Stimulated activated CD8-positive, alpha-beta memory T cell treated with anti-CD3 and anti-CD28 coated beads, Interleukin-15, amount 100 ng/mL, for 24 hours (primary cell): ENCODE measurements around the gene IRF2.
"Not testable (repeated sequence)": the region's sequence is repeated elsewhere in the genome, so short reads cannot be mapped to it uniquely, and the experiment has no call there.

Source experiments
- DNase-seq: peaks from one replicate; pipeline ENCODE4 v3.0.0-alpha.2; 2020; ENCODE audit warnings: low read depth

Gene IRF2

DNA sequence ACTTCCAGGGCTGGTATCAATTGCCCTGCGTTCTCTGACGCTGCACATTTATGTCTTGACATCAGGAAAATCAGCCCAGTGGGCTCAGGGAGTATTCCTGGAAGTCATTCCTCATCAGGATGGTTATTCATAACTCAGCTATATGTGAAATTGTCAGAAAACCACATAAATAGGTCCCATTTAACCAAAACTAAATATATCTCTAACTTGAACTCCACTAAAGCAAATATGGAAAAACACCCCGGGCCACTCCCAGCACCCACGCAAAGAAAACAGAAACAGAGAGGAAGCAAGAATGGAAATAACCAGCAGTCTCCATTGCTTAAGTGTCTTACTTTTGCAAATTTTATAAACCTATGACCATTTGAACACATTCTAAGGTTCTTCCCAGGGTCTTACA is 112.0 kb downstream of the IRF2 start:
- no peak for DNase-seq

DNA sequence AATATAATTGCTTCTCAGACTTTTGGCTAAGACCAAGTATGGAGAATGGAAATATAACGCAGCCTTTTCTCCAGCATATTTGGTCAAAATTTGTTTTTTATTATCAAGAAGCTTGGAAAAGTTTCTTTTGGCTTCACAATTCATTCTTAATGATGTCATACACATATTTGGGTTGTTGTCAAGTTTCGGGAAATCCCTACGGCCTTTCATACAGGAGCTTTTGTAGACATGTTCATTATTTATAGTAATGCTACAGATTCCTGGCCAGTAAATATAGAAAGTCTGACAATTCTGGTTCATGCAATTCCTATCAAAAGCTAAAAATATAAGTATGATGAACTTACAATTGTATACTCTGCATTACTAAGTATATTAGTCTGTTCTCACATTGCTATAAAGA is 112.9 kb downstream of the IRF2 start:
- no peak for DNase-seq

GRCh38 chr4:184359888-184360287 is 114.5 kb downstream of the IRF2 start:
- DNase-seq, result no peak

DNA sequence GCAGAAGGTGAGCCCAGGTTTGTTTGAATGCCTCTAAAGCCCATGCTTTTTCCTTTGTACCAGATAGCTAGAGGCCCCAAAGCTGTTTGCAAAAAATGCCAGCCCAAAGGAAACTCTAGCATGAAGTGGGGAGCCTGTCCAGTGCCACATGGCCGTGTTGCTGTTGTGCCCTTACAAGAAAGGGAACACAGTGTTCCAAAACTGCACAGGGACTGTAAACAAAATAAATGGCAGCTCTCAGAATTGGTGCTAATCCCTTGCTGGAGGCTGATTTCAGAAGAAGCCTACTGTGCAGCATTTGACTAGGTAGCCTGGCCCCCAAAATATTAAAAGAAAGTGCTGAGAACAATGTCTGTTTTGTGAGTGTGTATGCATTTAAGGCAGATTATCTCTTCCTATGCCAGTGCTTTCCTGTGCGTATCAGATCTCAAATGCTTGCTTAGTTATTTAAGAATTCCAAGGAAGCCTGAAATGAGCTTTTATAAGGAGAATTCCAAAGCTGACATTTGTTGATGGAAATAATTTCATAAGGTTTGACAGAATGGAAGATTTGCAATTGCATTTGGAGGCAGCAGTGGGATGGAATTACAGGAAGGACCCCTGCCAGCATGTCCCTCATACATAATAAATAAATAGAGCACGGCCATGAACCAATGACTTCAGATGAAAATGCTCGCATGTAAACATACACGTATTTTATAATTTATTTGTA is 115.7 kb downstream of the IRF2 start:
- no peak for DNase-seq

DNA sequence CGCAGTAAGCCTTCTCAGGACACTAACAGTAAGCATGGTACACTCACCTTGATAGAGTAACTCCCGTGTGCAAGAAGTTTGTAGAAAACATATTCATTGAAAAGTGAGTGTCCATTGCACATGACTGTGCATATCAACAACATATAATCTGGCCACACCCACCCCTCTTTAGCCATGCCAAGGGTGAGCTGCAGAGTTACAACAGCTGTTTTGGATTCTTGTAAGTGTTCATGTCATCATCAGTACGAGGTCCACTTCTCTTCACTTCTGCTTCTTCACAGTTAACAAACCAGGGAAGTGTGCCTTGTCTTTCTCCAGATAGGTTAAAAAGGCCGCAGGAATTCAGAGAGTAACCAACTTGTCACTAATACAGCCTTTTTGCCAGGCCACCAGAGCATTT is 116.6 kb downstream of the IRF2 start:
- no peak for DNase-seq

GRCh38 chr4:184357165-184357564 is 117.2 kb downstream of the IRF2 start:
- DNase-seq, result no peak

DNA sequence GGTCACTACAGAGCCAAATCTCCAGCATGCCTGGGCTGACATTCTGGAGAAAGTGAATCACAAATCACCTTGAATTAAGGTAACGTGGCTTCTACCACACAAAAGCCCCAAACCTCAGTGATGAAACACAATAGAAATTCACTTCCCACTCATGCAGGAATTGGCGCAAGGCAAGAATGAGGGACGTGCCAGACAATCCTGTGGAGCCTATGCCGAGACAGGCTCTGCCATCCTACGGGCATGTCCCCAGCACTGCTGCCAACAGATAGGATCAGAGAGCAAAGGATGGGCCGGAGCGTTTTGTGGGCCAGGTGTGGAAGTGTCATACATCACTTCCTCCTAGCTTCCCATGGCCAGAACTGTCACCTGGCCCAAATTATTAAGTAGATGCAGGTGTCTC is 118.0 kb downstream of the IRF2 start:
- DNase-seq, result no peak

DNA sequence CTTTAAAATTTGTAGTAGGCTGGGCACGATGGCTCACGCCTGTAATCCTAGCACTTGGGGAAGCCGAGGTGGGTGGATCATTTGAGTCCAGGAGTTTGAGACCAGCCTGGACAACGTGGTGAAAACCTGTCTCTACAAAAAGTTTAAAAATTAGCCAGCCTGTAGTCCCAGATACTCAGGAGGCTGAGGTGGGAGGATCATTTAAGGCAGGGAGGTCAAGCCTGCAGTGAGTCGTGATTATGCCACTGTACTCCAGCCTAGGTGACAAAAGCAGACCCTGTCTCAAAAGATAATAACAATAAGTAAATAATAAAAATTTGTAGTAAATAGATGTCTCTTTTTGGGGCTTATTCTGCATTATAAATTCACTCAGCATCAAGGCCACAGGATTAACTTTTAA is 118.5 kb downstream of the IRF2 start:
- DNase-seq, result no peak

DNA sequence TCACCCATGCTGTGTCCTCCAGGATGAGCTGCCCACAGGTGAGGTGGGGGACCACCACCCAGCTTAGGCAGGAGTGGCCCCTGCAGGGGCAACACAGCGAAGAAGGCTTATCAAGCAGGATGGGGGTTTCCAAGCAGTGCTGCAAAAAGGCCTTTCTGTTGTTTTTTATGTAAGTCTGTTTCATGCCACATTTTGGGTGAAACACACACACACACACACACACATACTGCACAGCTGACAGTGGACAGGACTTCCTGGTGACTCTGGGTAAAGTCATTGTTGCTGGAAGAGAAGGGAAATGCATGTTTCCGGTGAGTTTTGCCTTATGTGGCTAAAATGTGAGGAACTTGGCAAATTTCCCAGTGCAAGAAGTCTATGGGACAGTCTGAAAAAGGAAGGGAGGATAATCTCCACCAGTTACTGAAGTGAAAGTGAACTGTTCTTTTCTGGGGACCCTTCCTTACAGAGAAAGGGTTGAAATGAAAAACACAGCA is 119.2 kb downstream of the IRF2 start:
- DNase-seq, result no peak

DNA sequence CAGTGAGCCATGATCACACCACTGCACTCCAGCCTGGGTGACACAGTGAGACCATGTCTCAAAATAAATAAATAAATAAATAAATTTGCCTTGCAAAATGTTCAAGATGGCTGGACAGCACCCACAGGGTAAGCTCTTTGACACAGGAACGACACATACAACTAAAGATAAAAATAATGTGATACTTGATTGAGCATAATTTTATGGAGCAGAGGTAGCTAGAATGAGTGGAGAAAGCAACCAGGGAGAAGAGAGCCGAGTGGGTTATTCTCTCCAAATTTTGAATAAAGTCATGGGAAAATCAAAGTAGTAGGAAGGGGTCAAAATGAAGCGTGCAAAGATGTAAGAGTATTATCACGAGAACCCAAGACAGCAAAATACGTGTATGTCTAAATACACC is 121.5 kb downstream of the IRF2 start:
- no peak for DNase-seq

DNA sequence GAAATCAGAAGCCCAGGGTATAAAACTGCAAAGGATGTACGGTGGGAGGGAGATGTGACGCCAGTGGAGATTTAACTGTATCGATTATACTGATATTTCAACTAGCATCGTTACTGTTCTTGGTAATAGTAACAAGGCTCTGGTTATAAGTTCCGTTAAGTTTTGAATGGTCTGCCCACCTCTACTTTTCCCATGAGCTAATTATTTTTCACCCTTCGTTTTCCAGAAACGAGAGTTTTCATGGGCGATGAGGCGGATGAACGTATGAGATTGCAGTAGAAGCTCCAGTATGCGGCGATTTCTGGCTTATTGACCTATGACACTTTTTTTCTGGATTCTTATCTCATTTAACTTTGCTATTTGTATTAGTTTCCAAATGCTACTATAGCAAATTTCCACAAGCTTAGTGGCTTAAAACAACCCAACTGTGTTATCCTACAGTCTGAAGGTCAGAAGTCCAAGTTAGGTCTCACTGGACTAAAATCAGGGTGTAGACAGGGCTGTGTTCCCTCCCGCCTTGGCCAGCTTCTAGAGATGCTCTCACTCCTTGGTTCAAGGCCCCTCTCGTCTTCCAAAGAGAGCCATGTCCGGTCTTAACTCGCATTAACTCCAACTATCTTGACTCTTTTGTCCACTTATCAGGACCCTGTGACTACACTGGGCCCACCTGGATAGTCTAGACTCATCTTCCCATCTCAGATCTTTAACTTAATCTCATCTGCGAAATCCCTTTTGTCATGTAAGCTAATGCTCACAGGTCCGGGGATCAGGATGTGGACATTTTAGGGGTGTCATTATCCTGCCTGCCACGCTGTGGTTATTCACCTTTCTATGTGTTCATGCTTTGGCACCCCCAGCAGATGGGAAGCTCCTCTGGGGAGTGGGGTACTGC is 122.5 kb downstream of the IRF2 start:
- no peak for DNase-seq

DNA sequence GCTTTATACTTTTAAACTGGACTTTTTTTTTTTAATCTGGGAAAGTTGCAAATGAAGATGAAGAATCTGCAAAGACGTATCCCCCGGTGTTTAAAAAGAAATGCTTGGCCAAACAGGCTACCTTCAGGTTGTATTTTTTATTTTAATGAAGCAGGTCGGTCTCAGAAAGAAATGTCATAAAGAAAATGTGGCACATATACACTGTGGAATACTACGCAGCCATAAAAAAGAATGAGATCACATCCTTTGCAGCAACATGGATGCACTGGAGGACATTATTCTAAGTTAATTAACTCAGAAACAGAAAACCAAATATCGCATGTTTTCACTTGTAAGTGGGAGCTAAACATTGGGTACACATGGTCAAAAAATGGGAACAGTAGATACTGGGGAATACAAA is 123.4 kb downstream of the IRF2 start:
- DNase-seq, result no peak

DNA sequence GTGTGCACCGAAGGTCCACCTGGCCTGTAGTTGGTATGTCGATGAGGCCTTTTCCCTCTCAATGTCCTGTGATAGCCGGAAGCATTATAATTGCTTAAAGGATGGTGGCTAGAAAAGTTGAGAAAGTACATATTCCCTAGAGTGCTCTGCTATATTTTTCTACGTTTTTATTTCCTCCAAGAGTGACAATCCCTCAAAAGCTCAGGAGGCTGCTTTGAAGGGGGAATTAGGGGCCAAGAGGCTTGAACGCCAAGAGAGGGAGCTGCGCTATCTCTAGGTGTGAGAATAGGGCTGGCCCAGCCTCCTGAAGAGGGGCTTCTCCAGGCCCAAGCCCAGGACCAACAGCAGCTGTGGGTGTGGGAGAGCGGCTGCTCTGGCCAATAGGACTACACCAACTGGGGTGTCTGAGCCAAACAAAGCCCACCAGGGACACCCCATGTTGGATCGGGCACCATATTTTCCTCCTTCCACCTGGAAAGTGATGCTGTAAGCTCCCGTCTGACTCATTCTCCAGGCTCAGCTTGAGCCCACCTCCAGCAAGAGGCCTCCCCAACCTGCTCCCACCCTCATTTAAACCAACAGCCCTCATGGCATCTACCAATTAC is 124.0 kb downstream of the IRF2 start:
- DNase-seq, result no peak

DNA sequence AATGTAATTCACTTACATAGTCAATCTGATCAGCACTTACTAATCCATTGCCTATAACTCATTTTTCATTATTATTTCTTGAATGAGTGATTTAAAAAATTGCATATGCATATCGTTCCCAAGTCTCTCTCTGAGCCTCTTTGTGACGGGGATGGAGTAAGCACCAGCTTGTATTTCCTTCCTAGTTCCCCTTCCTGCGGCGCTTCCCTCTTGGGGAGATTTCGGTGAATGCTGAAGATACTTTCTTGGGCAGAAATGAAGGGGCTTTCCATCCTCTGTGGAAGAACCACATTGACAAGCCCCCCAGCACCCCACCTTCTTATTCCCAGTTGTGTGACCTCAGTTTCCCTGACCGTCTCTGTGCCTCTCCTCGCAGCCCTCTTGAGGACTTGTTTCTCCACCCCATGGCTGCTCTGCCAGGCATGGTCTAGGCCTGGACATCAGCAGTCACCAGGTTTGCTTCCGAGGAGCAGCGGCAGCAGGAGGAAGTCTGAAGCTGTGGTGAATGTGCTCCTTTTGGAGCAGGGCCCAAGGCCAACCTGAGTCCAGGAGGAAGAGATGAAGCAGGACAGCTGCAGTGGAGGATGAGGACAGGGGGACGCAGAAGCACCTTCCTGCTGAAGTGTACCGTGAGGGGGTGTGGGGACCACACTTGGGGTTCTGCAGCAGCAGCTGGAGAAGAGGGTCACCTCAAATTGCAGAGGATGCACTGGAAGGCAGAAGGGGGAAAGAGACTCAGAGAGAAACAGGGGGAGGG is 124.9 kb downstream of the IRF2 start:
- no peak for DNase-seq

DNA sequence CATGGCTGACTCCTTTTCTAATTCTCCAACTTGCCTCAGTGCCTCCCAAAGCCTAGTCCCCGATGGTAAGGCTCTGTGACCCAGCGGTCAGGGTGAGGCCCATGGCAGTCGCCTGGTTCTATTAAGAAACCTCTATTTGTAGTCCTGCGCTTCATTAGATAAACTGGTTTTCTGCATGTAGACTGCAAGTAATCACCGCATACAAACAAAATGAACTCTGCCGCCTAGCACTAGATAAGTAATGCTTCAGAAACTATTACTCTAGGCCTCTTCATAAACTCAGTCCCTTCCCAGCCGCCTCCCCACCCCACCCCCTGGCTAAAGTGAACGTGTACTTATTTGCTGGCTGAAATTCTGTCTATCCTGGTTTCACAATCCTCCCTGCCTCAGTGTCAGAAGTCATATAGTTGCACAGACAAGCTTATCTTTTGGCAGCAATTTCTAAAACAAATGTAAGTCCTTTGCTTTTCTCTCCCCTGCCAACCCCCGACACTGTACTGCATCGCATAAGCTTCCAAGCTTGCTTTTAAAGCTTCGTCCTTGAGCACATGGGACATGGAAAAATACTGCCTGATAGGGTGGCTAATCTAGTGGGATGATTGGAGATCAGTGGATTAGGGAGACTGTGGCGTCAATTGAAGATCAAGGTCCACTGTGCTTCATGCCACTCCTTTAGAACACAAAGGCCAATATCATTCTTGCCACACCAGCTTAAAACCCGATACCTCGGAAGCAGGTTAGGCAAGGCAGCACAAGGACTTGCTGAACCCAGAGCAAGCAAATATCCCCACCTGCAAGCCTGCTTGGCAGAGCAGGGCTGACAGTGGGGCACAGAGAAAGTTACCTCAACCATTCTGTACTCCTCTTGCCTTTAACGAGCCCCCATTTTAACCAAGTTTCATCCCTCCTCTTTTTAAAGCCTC is 125.8 kb downstream of the IRF2 start:
- DNase-seq, result no peak

DNA sequence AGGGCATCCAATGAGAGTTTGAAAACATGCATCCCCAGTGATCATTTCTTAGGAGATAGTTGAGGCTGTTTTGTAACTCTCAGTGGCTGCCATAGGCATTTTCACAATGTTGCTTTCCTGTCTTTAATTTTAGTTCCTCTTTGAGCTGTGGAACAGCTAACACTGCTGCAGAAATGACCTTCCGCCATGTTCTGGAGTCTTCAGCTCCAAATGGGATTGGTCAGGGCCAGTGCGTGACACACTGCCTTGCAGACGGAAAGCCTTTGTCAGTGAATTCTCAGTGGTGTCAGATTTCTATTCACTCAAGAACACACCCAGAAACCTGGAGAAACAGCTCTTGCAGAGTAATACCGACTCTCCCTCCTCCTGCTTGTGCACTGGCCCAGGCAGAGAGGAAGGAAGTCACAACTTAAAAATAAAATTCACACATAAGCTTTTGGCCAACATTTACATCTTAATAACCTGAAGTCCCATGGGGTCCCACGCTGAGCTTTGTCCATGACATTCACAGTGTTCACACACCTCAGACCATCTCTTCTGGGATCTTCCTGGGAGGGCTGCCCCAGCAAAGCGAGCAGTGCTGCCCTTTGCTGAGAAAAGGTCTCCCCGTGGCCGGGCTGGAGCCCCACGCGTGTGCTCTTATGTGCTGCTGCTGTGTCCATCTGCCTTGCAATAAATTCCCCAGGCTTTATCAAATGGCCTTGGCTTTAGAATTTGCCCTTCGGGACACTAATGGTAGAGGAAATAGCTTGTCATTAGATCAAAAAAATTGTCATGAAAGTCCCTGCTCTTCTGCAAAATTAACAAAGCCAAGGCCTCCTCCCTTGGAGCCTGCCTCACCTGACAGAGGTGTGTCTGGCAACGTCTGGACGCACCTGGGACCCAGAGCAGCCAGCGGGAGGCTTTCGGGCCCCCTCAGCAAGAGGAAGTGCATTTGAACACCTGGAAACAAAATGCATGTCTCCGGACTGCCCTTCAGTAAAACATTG is 126.8 kb downstream of the IRF2 start:
- DNase-seq, result no peak

DNA sequence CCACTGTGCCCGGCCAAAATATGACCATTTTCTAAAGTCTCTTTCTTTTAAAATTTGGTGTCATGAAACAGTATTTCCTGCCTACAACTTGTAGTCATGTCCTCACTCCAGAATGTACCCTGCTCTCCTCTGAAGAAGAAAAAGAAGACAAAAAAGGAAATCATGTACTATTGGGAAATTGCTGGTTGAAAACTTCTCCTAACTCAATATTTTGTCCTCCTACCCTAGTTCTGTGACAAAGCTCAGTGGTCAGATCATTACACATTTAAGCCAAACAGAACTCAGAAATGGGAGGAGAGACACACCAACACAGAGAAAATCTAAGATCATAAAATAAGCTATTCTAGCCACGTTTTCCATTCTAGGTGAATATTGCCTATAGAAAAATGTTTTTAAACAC is 127.7 kb downstream of the IRF2 start:
- no peak for DNase-seq

DNA sequence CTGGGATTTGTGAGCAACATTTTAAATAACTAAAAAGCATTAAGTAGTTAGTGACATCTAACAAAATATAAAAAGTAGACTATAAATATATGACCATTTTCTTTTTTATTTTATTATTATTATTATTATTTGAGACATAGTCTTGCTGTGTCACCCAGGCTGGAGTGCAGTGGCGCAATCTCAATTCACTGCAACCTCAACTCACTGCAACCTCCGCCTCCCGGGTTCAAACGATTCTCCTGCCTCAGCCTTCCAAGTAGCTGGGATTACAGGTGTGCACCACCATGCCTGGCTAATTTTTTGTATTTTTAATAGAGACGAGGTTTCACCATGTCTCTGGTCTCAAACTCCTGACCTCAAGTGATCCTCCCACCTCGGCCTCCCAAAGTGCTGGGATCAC is 128.1 kb downstream of the IRF2 start:
- DNase-seq, result not testable (repeated sequence)

GRCh38 chr4:184345573-184345922 is 128.8 kb downstream of the IRF2 start:
- no peak for DNase-seq
